KMS-11 (cell line): Measurements from ENCODE around the gene ZNF391.

Experiments used
- H2AFZ ChIP-seq: fragments of 200-600 bp; sonication (generic); 2 replicates; pipeline ENCODE4 v1.6.1; 2016; ENCODE audit warnings: antibody characterized with exemption, mixed run types, low read depth
- H3K27ac ChIP-seq: fragments of 200-600 bp; sonication (generic); 2 replicates; pipeline ENCODE4 v1.6.1; 2016; ENCODE audit warnings: mild to moderate bottlenecking, mixed run types
- H3K27me3 ChIP-seq: fragments of 200-600 bp; sonication (generic); 2 replicates; pipeline ENCODE4 v1.6.1; 2017; ENCODE audit warnings: mild to moderate bottlenecking, low read depth, mixed run types, moderate library complexity; ENCODE audit not compliant: insufficient read depth
- H3K36me3 ChIP-seq: fragments of 200-600 bp; sonication (generic); 2 replicates; pipeline ENCODE4 v1.6.1; 2017; ENCODE audit warnings: mild to moderate bottlenecking, mixed run types; ENCODE audit not compliant: insufficient read depth
- H3K4me1 ChIP-seq: fragments of 200-600 bp; sonication (generic); 2 replicates; pipeline ENCODE4 v1.6.1; 2016; ENCODE audit warnings: mild to moderate bottlenecking, low read depth, mixed run types; ENCODE audit not compliant: poor library complexity, severe bottlenecking
- H3K4me2 ChIP-seq: fragments of 200-600 bp; sonication (generic); 2 replicates; pipeline ENCODE4 v1.7.0; 2016; ENCODE audit warnings: mild to moderate bottlenecking, mixed run types
- H3K4me3 ChIP-seq: fragments of 200-600 bp; sonication (generic); IDR thresholded peaks from 2 replicates; pipeline ENCODE4 v1.6.1; 2017; ENCODE audit warnings: low read depth, low read length, mixed read lengths; ENCODE audit not compliant: insufficient read depth
- H3K79me2 ChIP-seq: fragments of 200-600 bp; sonication (generic); 2 replicates; pipeline ENCODE4 v1.6.1; 2016; ENCODE audit warnings: low read depth, mixed run types; ENCODE audit not compliant: insufficient read depth
- H3K9ac ChIP-seq: fragments of 200-600 bp; sonication (generic); 2 replicates; pipeline ENCODE4 v1.6.1; 2016; ENCODE audit warnings: mild to moderate bottlenecking, mixed run types
- H4K20me1 ChIP-seq: fragments of 200-600 bp; sonication (generic); 2 replicates; pipeline ENCODE4 v1.6.1; 2016; ENCODE audit warnings: mild to moderate bottlenecking, mixed run types; ENCODE audit not compliant: insufficient read depth
- CTCF ChIP-seq: fragments of 200-600 bp; sonication (generic); conservative IDR thresholded peaks from 2 replicates; pipeline ENCODE4 v1.6.1; 2017; ENCODE audit warnings: low read depth, mild to moderate bottlenecking, antibody characterized with exemption, low read length, moderate library complexity, mixed read lengths

Gene ZNF391

GRCh38 chr6:27400877-27401642, 12.5 kb downstream of the ZNF391 start:
- no peak overlapping the region for H2AFZ ChIP-seq
- no peaks in the 10 kb centered on the region for H3K27me3 ChIP-seq
- no peaks in the 10 kb centered on the region for H3K36me3 ChIP-seq

GRCh38 chr6:27406085-27406484, 17.5 kb downstream of the ZNF391 start:
- no peaks in the 10 kb centered on the region for H4K20me1 ChIP-seq
- H3K4me1 ChIP-seq, result no peaks in the 10 kb centered on the region
- no peak overlapping the region for H2AFZ ChIP-seq
- no peak overlapping the region for H3K27ac ChIP-seq
- H3K79me2 ChIP-seq, result no peaks in the 10 kb centered on the region
- no peak for TF ChIP-seq CTCF
- H3K9ac ChIP-seq, result no peak overlapping the region
- H3K4me2 ChIP-seq, result no peak overlapping the region
- H3K36me3 ChIP-seq, result no peaks in the 10 kb centered on the region
- no peak overlapping the region for H3K4me3 ChIP-seq
- H3K27me3 ChIP-seq, result no peaks in the 10 kb centered on the region

More at GRCh38 chr6:27400877-27401642, 12.5 kb downstream of the ZNF391 start:
- no peaks in the 10 kb centered on the region for H4K20me1 ChIP-seq
- H3K9ac ChIP-seq, result no peak overlapping the region
- no peak overlapping the region for H3K27ac ChIP-seq
- no peak overlapping the region for H3K4me3 ChIP-seq
- no peaks in the 10 kb centered on the region for H3K79me2 ChIP-seq
- no peaks in the 10 kb centered on the region for H3K4me1 ChIP-seq
- no peak overlapping the region for H3K4me2 ChIP-seq
- no peak for TF ChIP-seq CTCF

- H3K4me1 ChIP-seq, result no peaks in the 10 kb centered on the region
- no peak overlapping the region for H3K4me2 ChIP-seq
- no peaks in the 10 kb centered on the region for H3K79me2 ChIP-seq
- H3K4me3 ChIP-seq, result no peak overlapping the region
- H3K9ac ChIP-seq, result no peak overlapping the region
- no peak for TF ChIP-seq CTCF
- H2AFZ ChIP-seq, result no peak overlapping the region
- H4K20me1 ChIP-seq, result no peaks in the 10 kb centered on the region
- no peaks in the 10 kb centered on the region for H3K36me3 ChIP-seq
- no peaks in the 10 kb centered on the region for H3K27me3 ChIP-seq
- no peak overlapping the region for H3K27ac ChIP-seq
Observed at GRCh38 chr6:27407153-27407814, 18.7 kb downstream of the ZNF391 start.

- Histone ChIP-seq H3K79me2 (no peaks in the 10 kb centered on the region), H3K4me1 (no peaks in the 10 kb centered on the region), H3K9ac (no peak overlapping the region), H2AFZ (no peak overlapping the region), H3K4me3 (no peak overlapping the region), H3K4me2 (no peak overlapping the region), H3K27me3 (no peaks in the 10 kb centered on the region), H3K27ac (no peak overlapping the region), H3K36me3 (no peaks in the 10 kb centered on the region), H4K20me1 (no peaks in the 10 kb centered on the region)
- TF ChIP-seq CTCF, result no peak
Observed at GRCh38 chr6:27414300-27414699, 25.7 kb downstream of the ZNF391 start.
